ENCODE data around the gene ATP4A.

ATP4A gene

GRCh38 chr19:35549174-35549788, 14.2 kb downstream of the ATP4A start:
- peak; percentile 39 to 49 for DNase-seq (ENCODE audit: low read depth in 2 of 2)

GRCh38 chr19:35546532-35546931, 16.9 kb downstream of the ATP4A start:
- no peak for DNase-seq (ENCODE audit: low read depth in 2 of 2)

GRCh38 chr19:35545855-35546381, 17.5 kb downstream of the ATP4A start:
- no peak for DNase-seq (ENCODE audit: low read depth in 2 of 2)

- peak; percentile 63 to 70 for DNase-seq (ENCODE audit: low read depth in 2 of 2)
Measured at GRCh38 chr19:35545001-35545854, 18.2 kb downstream of the ATP4A start, which contains the start of gene TMEM147. Gene TMEM147 (plus strand): TSS chr19:35545626. CDS start chr19:35545740, 114 bp downstream.

GRCh38 chr19:35544110-35544802, 19.2 kb downstream of the ATP4A start:
- no peak for DNase-seq (ENCODE audit: low read depth in 2 of 2)

- no peak for DNase-seq (ENCODE audit: low read depth in 2 of 2)
Measured at GRCh38 chr19:35543280-35544109, 20.0 kb downstream of the ATP4A start.

GRCh38 chr19:35542209-35542608, 21.2 kb downstream of the ATP4A start:
- DNase-seq (ENCODE audit: low read depth in 2 of 2): no peak

- no peak for DNase-seq (ENCODE audit: low read depth in 2 of 2)
Measured at GRCh38 chr19:35540356-35540927, 23.0 kb downstream of the ATP4A start.

- DNase-seq (ENCODE audit: low read depth in 2 of 2): no peak
Measured at GRCh38 chr19:35539850-35540249, 23.6 kb downstream of the ATP4A start.

GRCh38 chr19:35539314-35539713, 24.1 kb downstream of the ATP4A start:
- no peak for DNase-seq (ENCODE audit: low read depth in 2 of 2)

GRCh38 chr19:35534803-35535480, 28.5 kb downstream of the ATP4A start:
- no peak for DNase-seq (ENCODE audit: low read depth in 2 of 2)

GRCh38 chr19:35533822-35534392, 29.6 kb downstream of the ATP4A start:
- DNase-seq (ENCODE audit: low read depth in 2 of 2): no peak

- DNase-seq (ENCODE audit: low read depth in 2 of 2): no peak
Measured at GRCh38 chr19:35533201-35533821, 30.1 kb downstream of the ATP4A start, which contains the start of gene GAPDHS. Gene GAPDHS (plus strand): TSS chr19:35533456. CDS start chr19:35533528, 72 bp downstream.

- DNase-seq (ENCODE audit: low read depth in 2 of 2): no peak
Measured at GRCh38 chr19:35531291-35531690, 32.2 kb downstream of the ATP4A start.

GRCh38 chr19:35529241-35530218, 33.9 kb downstream of the ATP4A start:
- no peak for DNase-seq (ENCODE audit: low read depth in 2 of 2)

GRCh38 chr19:35528218-35529038, 35.0 kb downstream of the ATP4A start, which contains the start of gene SBSN:
Gene SBSN (minus strand): TSS chr19:35528311. CDS start chr19:35528281, 30 bp downstream.
- no peak for DNase-seq (ENCODE audit: low read depth in 2 of 2)

- no peak for DNase-seq (ENCODE audit: low read depth in 2 of 2)
Measured at GRCh38 chr19:35525873-35526272, 37.6 kb downstream of the ATP4A start.
